HG03280 (cell line): Measurements from ENCODE around the gene FOSL2.

Source experiments
- ATAC-seq: cut with Tn5 transposase; IDR thresholded peaks from one replicate; pipeline ENCODE4 v1.9.1; 2021; ENCODE audit warnings: mild to moderate bottlenecking, moderate library complexity; ENCODE audit not compliant: unreplicated experiment

Gene FOSL2

DNA sequence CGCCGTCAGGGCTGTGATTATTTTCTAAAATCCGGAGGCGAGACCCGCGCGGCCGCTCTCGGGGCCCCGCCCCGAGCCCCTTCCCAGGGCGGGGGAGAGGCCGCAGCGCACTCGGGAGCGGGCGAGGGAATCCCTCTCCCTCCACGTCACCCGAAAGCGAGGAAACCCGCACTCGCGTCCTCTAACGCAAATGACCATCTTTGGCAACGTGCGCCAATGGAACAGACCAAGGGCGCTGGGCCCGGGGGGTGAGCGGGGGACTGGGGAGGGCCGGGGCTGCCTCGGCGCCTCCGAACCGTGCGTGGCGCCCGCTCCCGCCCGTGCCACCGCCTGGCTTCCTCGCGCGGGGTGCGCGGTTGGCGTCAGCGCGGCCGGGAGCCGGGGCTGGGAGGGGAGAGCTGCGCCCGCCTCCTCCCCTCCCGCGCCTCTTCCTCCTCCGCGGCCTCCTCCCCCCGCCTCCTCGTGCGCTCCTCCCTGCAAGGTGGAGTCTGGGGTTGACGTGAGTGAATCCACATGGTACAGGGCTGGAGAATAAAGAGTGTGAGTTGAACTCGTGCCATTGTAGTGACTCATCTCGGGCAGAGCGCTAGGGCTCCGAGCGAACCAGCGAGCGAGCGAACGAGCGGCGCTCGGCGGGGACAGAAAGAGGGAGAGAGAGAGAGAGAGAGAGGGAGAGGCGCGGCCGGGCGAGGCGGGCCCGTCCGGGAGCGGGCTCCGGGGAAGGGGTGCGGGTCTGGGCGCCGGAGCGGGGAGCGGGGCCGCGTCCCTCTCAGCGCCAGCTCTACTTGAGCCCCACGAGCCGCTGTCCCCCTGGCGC is at the start of gene FOSL2:
Gene FOSL2, plus strand, starts transcription at position 562 of the 817 bp plus-strand sequence. CDS start 863 bp downstream, outside the sequence.
- peak; percentile 75 for ATAC-seq

- no peak for ATAC-seq
These were observed 49.3 kb upstream of the FOSL2 start for GRCh38 chr2:28343184-28343942.

GRCh38 chr2:28343971-28344715 is 48.5 kb upstream of the FOSL2 start:
- no peak for ATAC-seq

DNA sequence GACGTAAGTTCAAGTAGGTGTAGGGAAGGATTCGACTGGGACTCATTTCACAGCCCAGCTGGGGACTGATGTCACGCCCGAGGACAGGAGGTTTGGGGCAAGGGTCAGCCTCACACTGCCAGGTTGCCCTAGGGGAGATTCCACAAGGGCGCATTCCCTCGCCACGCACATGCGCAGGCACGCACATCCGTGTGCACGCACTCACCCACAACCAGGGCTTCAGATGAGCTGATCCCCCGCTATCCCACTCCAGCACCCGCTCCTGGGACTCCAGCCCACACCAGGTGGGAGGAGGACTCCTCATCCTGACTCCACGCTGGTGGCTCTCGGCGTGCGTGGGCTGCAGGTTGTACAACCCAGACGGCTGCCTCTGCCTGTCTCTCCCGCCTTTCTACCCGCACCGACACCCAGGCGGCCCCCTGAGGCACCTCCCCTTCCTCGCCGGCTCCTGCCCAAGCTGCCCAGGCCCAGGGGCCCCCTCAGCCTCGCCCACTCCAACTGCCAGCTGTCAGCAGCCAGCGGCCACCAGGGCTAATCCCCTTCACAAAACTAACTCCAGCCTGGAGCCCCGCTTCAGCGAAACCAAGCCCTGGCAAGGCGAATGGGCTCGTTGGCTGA is 47.8 kb upstream of the FOSL2 start:
- ATAC-seq, result no peak

DNA sequence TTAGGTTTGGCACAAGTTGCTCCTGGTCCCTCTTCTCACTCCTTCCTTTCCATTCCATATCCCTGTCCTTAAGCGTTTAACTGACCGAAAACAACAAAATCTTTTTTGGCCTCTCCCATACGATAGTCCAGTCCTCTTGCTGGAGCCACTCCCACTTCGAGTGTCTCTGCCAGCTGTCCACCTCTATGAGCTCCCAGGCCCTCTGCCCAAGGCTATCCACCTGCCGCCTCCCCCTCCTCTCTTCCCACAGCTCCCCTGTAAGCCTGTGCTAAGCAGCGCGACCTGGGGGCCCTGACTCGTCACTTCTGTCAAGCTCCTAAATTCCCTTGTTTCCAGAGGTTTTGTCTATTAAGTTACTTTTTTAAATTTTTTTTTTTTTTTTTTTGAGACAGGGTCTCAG is 47.0 kb upstream of the FOSL2 start:
- ATAC-seq, result no peak

DNA sequence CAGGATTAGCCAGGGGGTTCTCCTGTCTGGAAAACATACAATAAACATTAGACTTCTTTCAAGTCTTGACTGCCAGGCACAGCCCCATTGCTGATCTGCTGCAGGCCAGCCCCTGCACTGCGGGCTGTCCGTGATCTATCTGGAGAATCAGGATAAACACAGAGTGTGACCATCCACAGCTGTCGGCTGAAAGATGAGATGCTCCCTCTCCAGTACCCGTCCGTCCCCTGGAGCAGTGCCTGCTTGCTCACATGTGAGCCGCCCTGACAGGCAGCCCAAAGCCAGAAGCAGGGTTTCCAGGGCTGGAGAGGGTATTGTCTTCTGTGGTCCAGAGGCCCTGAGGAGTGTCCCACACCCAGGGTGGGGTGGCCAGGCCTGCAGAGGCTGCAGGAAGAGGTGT is 46.1 kb upstream of the FOSL2 start:
- no peak for ATAC-seq

DNA sequence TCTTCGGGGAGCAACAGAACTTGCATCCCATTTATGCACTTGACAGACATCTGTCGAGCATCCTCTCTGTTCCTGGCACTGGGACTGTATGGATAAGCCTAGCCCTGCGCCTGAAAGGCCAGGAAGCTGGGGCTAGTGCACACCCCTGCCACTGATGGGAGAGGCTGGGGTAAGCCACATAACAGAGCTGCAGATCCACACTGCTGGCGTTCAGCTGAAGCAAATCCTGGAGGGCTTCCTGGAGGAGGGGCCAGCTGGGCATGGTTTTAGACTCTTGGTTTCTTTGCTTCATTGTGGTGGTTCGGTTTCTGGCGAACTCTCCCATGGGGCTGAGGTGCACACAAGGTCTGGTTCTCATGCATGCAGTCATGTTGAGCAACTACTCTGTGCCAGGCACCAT is 45.5 kb upstream of the FOSL2 start:
- ATAC-seq, result no peak

DNA sequence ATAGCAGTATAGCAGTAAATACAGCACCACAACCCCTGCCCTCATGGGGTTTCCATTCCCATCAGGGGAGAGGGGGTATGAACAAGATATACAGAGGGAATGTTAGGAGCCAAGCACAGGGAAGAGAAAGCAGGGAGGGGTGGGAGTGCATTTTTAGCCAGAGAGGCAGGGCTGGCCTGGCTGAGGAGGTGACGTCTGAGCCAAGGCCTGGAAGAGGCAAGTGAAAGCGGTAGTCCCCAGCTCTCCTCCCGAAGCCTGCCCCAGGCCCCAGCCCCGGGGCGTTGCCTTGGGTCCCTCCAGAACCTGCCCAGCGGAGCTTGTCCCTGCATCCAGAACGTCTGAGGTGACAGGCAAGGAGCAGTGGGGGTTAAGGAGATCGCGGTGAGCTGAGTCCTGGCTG is 45.1 kb upstream of the FOSL2 start:
- ATAC-seq, result no peak

- ATAC-seq, result no peak
These were observed 44.5 kb upstream of the FOSL2 start for GRCh38 chr2:28348149-28348567.

GRCh38 chr2:28348921-28349320 is 43.7 kb upstream of the FOSL2 start:
- ATAC-seq, result no peak

DNA sequence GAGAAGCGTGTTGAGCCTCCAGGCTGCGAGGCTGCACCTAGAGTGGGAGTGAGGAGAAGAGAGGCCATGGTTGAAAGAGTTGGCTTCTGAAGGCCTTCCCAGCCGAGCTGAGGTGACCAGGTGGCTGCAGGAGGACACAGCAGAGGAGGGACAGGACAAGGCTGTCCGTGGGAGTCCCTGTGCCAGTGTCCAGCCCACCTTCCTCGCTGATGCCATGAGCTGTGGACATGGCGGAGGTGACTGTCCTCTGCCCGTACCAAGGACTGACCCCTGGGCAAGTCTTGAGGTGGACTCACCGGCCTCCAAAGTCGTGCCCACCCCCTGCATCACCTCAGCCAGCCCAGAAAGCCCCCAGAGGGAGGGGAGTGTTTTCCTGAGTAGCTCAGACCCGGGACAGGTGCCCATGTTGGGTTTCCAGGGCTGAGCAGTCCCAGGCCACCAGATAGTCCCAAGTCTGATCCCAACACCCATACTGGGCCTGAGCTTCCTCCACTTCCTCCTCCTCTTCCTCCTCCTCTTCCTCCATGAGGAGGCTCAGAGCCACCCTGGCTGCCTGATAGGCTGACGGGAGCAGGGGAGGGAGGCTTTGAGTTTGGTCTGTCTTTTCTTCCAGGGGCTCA is 43.0 kb upstream of the FOSL2 start:
- ATAC-seq, result no peak

DNA sequence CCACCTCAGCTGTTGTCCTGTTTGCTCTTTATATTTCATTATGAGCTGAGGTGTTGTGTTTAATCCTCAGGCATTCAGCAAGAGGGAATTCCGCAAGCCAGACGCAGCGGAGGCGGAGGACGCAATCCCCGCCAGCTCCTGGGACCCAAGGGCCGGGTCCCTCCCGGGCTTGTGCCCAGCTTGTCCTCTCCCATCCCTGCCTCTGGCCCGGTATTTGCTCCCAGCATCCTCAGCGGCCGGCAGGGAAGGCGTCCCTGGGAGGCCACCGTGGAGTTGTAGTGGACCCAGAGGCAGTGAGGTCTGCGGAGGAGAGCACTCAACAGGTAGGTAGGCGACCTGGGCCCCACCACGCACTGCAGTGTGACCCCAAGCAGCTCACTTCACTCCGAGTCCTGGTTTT is 42.5 kb upstream of the FOSL2 start:
- ATAC-seq, result no peak

DNA sequence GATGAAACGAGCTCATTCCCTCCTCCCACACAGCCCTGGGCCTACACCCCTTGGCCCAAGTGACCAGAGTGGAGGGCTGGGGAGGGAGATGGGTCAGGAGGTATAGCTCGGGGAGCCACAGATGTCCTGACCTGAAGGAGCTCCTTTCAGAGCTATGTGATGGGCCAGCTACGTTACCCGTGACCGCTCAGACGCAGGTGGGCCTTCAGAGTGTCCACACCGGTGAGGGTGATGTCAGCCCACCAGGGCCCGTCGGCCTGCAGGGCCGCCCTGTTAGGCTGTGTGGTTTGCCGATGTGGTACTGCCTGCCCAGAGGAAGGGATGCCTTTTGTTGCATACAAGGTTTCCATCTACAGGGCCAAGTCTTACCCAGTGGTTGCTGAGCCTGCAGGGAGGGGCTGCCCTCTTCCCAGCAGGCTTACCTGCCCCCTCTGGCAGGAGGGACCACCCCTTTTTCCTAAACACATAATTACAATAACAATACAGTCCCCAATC is 41.8 kb upstream of the FOSL2 start:
- ATAC-seq, result no peak

DNA sequence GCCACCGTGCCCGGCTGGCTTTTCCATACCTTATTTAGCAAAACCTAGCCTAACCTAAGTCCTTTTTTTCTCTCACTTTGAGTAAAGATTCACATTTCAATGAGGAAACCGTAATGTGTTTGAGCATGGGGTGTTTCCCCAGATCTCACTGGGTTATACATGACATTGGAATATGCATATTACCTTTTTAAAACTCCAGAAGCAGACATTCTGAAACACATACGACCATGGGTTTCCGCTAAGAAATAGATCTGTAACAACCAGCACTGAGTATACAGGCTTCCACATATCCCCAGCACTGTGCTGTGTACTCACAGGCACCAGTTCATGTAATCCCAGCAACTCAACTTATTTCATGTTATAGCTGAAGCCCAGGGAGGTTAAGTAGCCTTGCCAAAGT is 41.0 kb upstream of the FOSL2 start:
- ATAC-seq, result no peak

DNA sequence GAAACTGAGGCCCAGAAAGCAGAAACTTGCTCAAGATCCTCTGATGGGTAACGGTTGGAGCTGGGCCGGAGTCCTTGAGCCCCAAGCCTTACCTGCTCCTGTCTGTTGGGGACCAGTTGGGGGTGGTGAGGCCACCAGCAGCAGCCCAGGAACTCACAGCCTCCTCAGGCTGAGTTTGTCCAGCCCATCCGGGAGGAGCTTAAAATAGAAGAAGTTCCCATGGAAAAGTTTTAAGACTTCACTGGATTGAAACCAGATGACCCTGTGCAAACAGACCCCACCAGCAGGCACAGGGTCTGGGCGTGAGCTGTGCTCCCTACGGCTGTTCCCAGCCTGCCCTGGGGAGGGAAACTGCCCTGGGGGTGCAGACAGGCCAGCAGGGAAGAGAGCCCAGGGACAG is 40.6 kb upstream of the FOSL2 start:
- no peak for ATAC-seq

DNA sequence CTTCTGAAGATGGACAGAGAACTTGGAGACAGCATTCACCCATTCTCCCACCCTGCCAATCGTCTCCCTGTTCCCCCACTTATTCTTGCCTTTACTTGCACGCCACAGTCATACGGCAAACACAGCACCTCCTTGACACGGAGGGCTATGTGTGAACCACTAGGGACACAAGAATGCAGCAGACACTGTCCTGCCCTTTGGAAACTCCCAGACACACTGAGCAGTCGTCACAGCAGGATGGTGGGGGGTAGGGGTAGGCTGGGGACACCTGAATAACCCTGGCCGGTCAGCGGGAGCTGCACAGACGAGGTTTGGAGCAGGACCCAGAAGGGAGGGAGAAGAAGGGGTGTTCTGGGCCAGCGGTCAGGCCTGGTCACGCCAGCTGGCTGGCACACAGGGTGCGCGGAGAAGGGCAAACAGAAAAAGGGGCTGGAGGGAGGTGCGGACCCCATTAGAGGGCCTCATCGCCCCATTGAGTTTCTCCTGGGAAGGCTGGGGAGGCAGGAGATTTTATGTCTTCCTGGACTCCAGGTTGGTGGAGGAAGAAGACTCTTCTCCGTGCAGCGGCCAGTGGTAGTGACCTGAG is 40.0 kb upstream of the FOSL2 start:
- ATAC-seq, result no peak

DNA sequence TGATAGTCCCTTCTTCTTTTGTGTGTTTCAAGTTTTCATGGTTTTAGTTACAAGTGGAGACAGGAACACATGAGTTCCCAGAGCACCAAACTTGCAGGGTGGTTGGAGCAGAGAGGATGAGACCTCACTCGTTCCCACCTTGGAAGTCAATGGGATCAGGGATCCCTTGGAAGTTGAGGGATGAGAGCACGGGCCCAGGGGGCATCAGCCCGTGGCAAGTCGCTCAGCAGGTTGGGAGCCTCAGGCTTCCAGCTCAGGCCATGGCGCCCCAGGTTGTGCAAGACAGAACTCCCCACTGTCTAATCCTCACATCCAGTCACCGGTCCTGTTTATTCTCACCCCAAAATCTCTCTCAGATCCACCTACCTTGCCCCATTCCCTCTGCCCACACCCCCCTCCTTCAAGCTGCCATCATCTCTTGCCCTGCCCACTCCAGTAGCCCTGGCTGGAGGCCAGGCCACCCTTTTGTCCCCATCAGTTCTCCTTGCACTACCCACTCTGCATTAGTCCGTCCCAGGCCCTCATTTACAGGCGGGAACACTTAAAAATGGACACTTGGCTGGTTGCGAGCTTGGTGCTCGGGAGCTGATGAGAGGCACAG is 37.6 kb upstream of the FOSL2 start:
- no peak for ATAC-seq

DNA sequence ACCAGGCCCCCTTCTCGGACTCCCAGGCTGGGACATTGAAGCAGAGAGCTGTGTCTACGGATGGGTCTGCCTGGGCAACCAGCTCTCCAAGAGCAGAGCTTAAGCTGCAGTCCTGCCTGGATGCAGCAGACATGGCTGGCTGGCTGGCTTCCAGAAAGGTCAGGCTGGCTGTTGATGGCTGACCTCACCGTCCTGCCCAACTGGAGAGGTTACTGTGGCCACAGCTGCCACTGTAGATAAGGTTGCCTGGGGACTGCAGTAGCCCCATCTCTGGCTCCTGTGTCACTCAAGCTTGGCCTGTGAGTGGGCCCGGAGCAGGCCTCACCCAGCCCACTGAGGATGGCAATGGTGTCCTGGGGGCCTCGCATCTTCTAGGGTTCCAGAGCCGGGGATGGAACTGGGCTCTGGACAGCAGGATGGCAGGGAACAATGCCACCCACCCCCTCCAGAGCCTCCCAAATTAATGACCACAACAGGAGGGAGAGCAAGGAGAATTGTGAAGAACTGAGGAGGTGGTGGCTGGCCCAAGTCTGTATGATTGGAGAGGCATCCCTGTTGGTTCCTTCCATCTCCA is 37.0 kb upstream of the FOSL2 start:
- no peak for ATAC-seq
